WERI-Rb-1 (cell line): Measurements from ENCODE around the gene LARP4.

Experiments
- DNase-seq: peaks from one replicate; pipeline ENCODE4 v3.0.0-alpha.2; 2020
- H3K27ac ChIP-seq: fragments of 250-450 bp; sonication (Bioruptor Pico); 2 replicates; pipeline ENCODE4 v1.5.1; 2020; ENCODE audit warnings: mild to moderate bottlenecking, moderate library complexity
- H3K27me3 ChIP-seq: fragments of 250-450 bp; sonication (Bioruptor Pico); 2 replicates; pipeline ENCODE4 v1.5.1; 2021; ENCODE audit warnings: mild to moderate bottlenecking, low read depth, moderate library complexity; ENCODE audit not compliant: insufficient read depth, severe bottlenecking
- H3K36me3 ChIP-seq: fragments of 250-450 bp; sonication (Bioruptor Pico); 2 replicates; pipeline ENCODE4 v1.5.1; 2020; ENCODE audit warnings: mild to moderate bottlenecking, moderate library complexity
- H3K4me3 ChIP-seq: 2 replicates; pipeline ENCODE4 v1.5.1; 2011; ENCODE audit warnings: low read depth, mild to moderate bottlenecking, control low read depth, low read length
- H3K9me3 ChIP-seq: fragments of 250-450 bp; sonication (Bioruptor Pico); 2 replicates; pipeline ENCODE4 v1.5.1; 2021; ENCODE audit warnings: mild to moderate bottlenecking, moderate library complexity; ENCODE audit not compliant: severe bottlenecking
- CTCF ChIP-seq: IDR thresholded peaks from 2 replicates; pipeline ENCODE4 v1.5.1; 2011; ENCODE audit warnings: low read depth, mild to moderate bottlenecking, control low read depth, inconsistent platforms, low read length

Gene LARP4

GRCh38 chr12:50507474-50507838 is 106.8 kb downstream of the LARP4 start:
- no peaks in the 10 kb centered on the region for H3K27me3 ChIP-seq
- H3K36me3 ChIP-seq, result no peaks in the 10 kb centered on the region
- no peak for DNase-seq
- H3K4me3 ChIP-seq, result no peak overlapping the region
- H3K9me3 ChIP-seq, result no peaks in the 10 kb centered on the region
- no peak overlapping the region for H3K27ac ChIP-seq
- no peak for TF ChIP-seq CTCF

- H3K27me3 ChIP-seq, result no peaks in the 10 kb centered on the region
- no peak for DNase-seq
- no peaks in the 10 kb centered on the region for H3K36me3 ChIP-seq
- H3K4me3 ChIP-seq, result no peak overlapping the region
- H3K27ac ChIP-seq, result no peak overlapping the region
- no peaks in the 10 kb centered on the region for H3K9me3 ChIP-seq
- no peak for TF ChIP-seq CTCF
These were observed 107.2 kb downstream of the LARP4 start for GRCh38 chr12:50507930-50508329.

- H3K4me3 ChIP-seq, result no peak overlapping the region
- no peak overlapping the region for H3K27ac ChIP-seq
- H3K27me3 ChIP-seq, result no peaks in the 10 kb centered on the region
- H3K36me3 ChIP-seq, result no peaks in the 10 kb centered on the region
- TF ChIP-seq CTCF, result no peak
- DNase-seq, result no peak
- H3K9me3 ChIP-seq, result no peaks in the 10 kb centered on the region
These were observed 107.7 kb downstream of the LARP4 start for GRCh38 chr12:50508414-50508813.

- DNase-seq, result no peak
- H3K27ac ChIP-seq, result no peak overlapping the region
- no peak for TF ChIP-seq CTCF
These were observed 108.4 kb downstream of the LARP4 start for GRCh38 chr12:50508970-50509663.

GRCh38 chr12:50514526-50515276 is 114.0 kb downstream of the LARP4 start:
- Histone ChIP-seq H3K27me3 (no peaks in the 10 kb centered on the region), H3K9me3 (no peaks in the 10 kb centered on the region), H3K27ac (no peak overlapping the region), H3K36me3 (no peaks in the 10 kb centered on the region), H3K4me3 (no peak overlapping the region)
- no peak for DNase-seq
- TF ChIP-seq CTCF, result no peak

More at GRCh38 chr12:50508970-50509663, 108.4 kb downstream of the LARP4 start:
- Histone ChIP-seq H3K27me3 (no peaks in the 10 kb centered on the region), H3K4me3 (no peak overlapping the region), H3K9me3 (no peaks in the 10 kb centered on the region), H3K36me3 (no peaks in the 10 kb centered on the region)

- no peak for DNase-seq
- TF ChIP-seq CTCF, result no peak
- Histone ChIP-seq H3K9me3 (no peaks in the 10 kb centered on the region), H3K27ac (no peak overlapping the region), H3K36me3 (no peaks in the 10 kb centered on the region), H3K4me3 (no peak overlapping the region), H3K27me3 (no peaks in the 10 kb centered on the region)
These were observed 114.9 kb downstream of the LARP4 start for GRCh38 chr12:50515587-50515986.
